ENCODE data around the gene BABAM2. TPM values are rescaled to one million over a fixed set of nuclear protein-coding genes. Genes with fewer than 3 reads are reported as not detected.

The BABAM2 gene
- total and polyA plus RNA-seq, 2 of the 4 experiments (the other 2 are of a cell fraction) = 20.9 to 23.1 TPM

GRCh38 chr2:28263690-28264089, 373.2 kb downstream of the BABAM2 start:
- intact Hi-C loops (cut with micrococcal nuclease) = no loop called here
- H2BK15ac ChIP-seq (ENCODE audit: low read depth, low read length) = no peak overlapping the region; the same call in 2 of the 3 replicates
- no peak overlapping the region for H2AK5ac ChIP-seq (ENCODE audit: low read depth, low read length)
- ChIA-PET POLR2A (ENCODE audit: unreplicated experiment) (no interaction called here), CTCF (no interaction called here)
- H2AK9ac ChIP-seq (replicated peaks; ENCODE audit: low read depth, low read length, poor library complexity) = no peak overlapping the region
- H4K91ac ChIP-seq (ENCODE audit: insufficient read depth, low read depth, low read length) = no peak overlapping the region
- no peak overlapping the region for H2AFZ ChIP-seq (replicated peaks; ENCODE audit: low read length, poor library complexity)
- H3K27me3 ChIP-seq (ENCODE audit: control insufficient read depth, insufficient read depth, low read length) = no peaks in the 10 kb centered on the region
- no peak overlapping the region for H2BK20ac ChIP-seq (ENCODE audit: low read depth, low read length)
- BruUV-seq (replicated peaks) = no TSS peak
- in situ Hi-C loops (cut with MboI; ENCODE audit: low sequenced_read_pairs) = no loop called here
- DNase-seq = no peak
- H3K9ac ChIP-seq (ENCODE audit: low read depth, low read length) = no peak overlapping the region
- no peak overlapping the region for H3K18ac ChIP-seq (ENCODE audit: low read depth, low read length)
- ATAC-seq (ENCODE audit: low read depth) = no peak
- dilution Hi-C loops (cut with HindIII; ENCODE audit: low sequenced_read_pairs, unreplicated experiment) = no loop called here
- H2BK120ac ChIP-seq (ENCODE audit: low read depth, low read length) = no peak overlapping the region
- no peak overlapping the region for H3K14ac ChIP-seq (replicated peaks; ENCODE audit: low read depth, low read length)
- no peak overlapping the region for H4K8ac ChIP-seq (ENCODE audit: low read depth in 2 of 2, low read length in 2 of 2)
- WGBS, 2 experiments (ENCODE audit: extremely low coverage in 2 of 2, insufficient read length in 1 of 2) = no CpG with 5 or more reads among the region's 5 CpGs
- H3K27ac ChIP-seq (ENCODE audit: insufficient read depth, low read length) = no peak overlapping the region
- H4K20me1 ChIP-seq (ENCODE audit: insufficient read depth, low read length) = no peaks in the 10 kb centered on the region
- H3K36me3 ChIP-seq (ENCODE audit: control insufficient read depth, insufficient read depth, low read length) = peaks cover 2% of the 10 kb centered on the region; the same call in 1 of the 2 replicates
- H2BK5ac ChIP-seq (ENCODE audit: low read depth, low read length, poor library complexity, severe bottlenecking) = no peak overlapping the region
- no peak overlapping the region for H4K5ac ChIP-seq (ENCODE audit: low read depth, low read length)
- H3K9me3 ChIP-seq (ENCODE audit: control insufficient read depth, insufficient read depth, low read length) = peaks cover 4% of the 10 kb centered on the region; the same call in 1 of the 2 replicates
- H3K4me1 ChIP-seq (ENCODE audit: control insufficient read depth, insufficient read depth, low read length) = peaks cover 11% of the 10 kb centered on the region
- no peak for TF ChIP-seq CTCF (conservative IDR thresholded peaks at IDR 0.05; ENCODE audit: low read depth, low read length)
- TF ChIP-seq RAD21 (IDR thresholded peaks at IDR 0.05; ENCODE audit: low read length) = no peak
- TF ChIP-seq MAZ (IDR thresholded peaks at IDR 0.05; ENCODE audit: borderline replicate concordance, low read depth, low read length) = no peak
- no peak for TF ChIP-seq MXI1 (IDR thresholded peaks at IDR 0.05; ENCODE audit: borderline replicate concordance, low read depth, low read length)
- no peak for TF ChIP-seq SMC3 (IDR thresholded peaks at IDR 0.05; ENCODE audit: low read depth, low read length)
- no peak for TF ChIP-seq MAFK (IDR thresholded peaks at IDR 0.05; ENCODE audit: low read depth, low read length)
- no peak for TF ChIP-seq POLR2A (IDR thresholded peaks at IDR 0.05; ENCODE audit: low read depth, low read length)
- TF ChIP-seq NFE2L2 (IDR thresholded peaks at IDR 0.05; ENCODE audit: low read depth, low read length) = no peak
- TF ChIP-seq CHD1 (IDR thresholded peaks at IDR 0.05; ENCODE audit: low read depth, low read length) = no peak
- TF ChIP-seq RCOR1 (IDR thresholded peaks at IDR 0.05; ENCODE audit: insufficient replicate concordance, low read length) = no peak
- no peaks in the 10 kb centered on the region for H3K79me1 ChIP-seq (ENCODE audit: low read depth in 1 of 2, low read length in 2 of 2)
- no peaks in the 10 kb centered on the region for H3K9me1 ChIP-seq (ENCODE audit: insufficient read depth, low read length)
- H3K4me2 ChIP-seq (ENCODE audit: low read depth, low read length) = no peak overlapping the region
- no peak overlapping the region for H3K4me3 ChIP-seq (ENCODE audit: insufficient read depth, low read depth, low read length)
- no peak overlapping the region for H3K23ac ChIP-seq (ENCODE audit: low read depth, low read length)
- no peak overlapping the region for H3K56ac ChIP-seq (ENCODE audit: extremely low read depth, insufficient read depth, low read length)
- H3K4ac ChIP-seq (ENCODE audit: low read depth, low read length) = no peak overlapping the region
